Neural crest cell (in vitro differentiated cells): ENCODE measurements around the gene SAMD13. TPM values are rescaled to one million over a fixed set of nuclear protein-coding genes. Genes with fewer than 3 reads are reported as not detected.

Experiments used
- DNase-seq: peaks from one replicate; pipeline ENCODE4 v3.0.0; 2021; ENCODE audit warnings: low read depth, mixed read lengths, low spot score
- H3K27ac Mint-ChIP-seq: one replicate; pipeline ENCODE4 v1.8.0; 2021; ENCODE audit warnings: mild to moderate bottlenecking, mixed read lengths; ENCODE audit not compliant: unreplicated experiment
- H3K27me3 Mint-ChIP-seq: 2 replicates; pipeline ENCODE4 v1.8.0; 2021; ENCODE audit warnings: low read depth, mild to moderate bottlenecking, mixed read lengths
- H3K36me3 Mint-ChIP-seq: 2 replicates; pipeline ENCODE4 v1.8.0; 2021; ENCODE audit warnings: low read depth, mild to moderate bottlenecking, mixed read lengths
- H3K4me1 Mint-ChIP-seq: 2 replicates; pipeline ENCODE4 v1.8.0; 2021; ENCODE audit warnings: mixed read lengths
- H3K4me3 Mint-ChIP-seq: one replicate; pipeline ENCODE4 v1.8.0; 2021; ENCODE audit warnings: mild to moderate bottlenecking, mixed read lengths
- H3K9me3 Mint-ChIP-seq: 2 replicates; pipeline ENCODE4 v1.8.0; 2021; ENCODE audit warnings: mixed read lengths
- CTCF ChIP-seq: fragments of 200-600 bp; sonication (generic); conservative IDR thresholded peaks from 2 replicates; pipeline ENCODE4 v1.5.0; 2021; ENCODE audit warnings: antibody characterized with exemption, mild to moderate bottlenecking
- total RNA-seq: library from RNA; stranded (reverse); gene quantifications from 2 replicates; pipeline ENCODE4 v1.2.1, GENCODE V29; 2021

SAMD13 gene
- total RNA-seq, 1 donor from 2014 or later, result 2.3 TPM

- no peak overlapping the region for H3K27ac Mint-ChIP-seq
- peaks cover 2% of the 10 kb centered on the region for H3K36me3 Mint-ChIP-seq
- peaks cover 21% of the 10 kb centered on the region for H3K9me3 Mint-ChIP-seq
These were observed 64.0 kb downstream of the SAMD13 start for GRCh38 chr1:84365225-84366221.

GRCh38 chr1:84366786-84367185 lies 65.3 kb downstream of the SAMD13 start:
- Mint-ChIP-seq H3K9me3 (peaks cover 19% of the 10 kb centered on the region), H3K27me3 (no peaks in the 10 kb centered on the region), H3K4me1 (peaks cover 5% of the 10 kb centered on the region), H3K36me3 (peaks cover 2% of the 10 kb centered on the region), H3K4me3 (no peak overlapping the region), H3K27ac (no peak overlapping the region)
- TF ChIP-seq CTCF, result no peak
- no peak for DNase-seq

More at GRCh38 chr1:84365225-84366221, 64.0 kb downstream of the SAMD13 start:
- TF ChIP-seq CTCF, result no peak
- no peaks in the 10 kb centered on the region for H3K27me3 Mint-ChIP-seq
- peaks cover 3% of the 10 kb centered on the region for H3K4me1 Mint-ChIP-seq
- DNase-seq, result no peak
- H3K4me3 Mint-ChIP-seq, result no peak overlapping the region

- H3K27ac Mint-ChIP-seq, result no peak overlapping the region
- no peaks in the 10 kb centered on the region for H3K27me3 Mint-ChIP-seq
- no peak for TF ChIP-seq CTCF
- peaks cover 5% of the 10 kb centered on the region for H3K4me1 Mint-ChIP-seq
- no peak for DNase-seq
- peaks cover 2% of the 10 kb centered on the region for H3K36me3 Mint-ChIP-seq
- H3K9me3 Mint-ChIP-seq, result peaks cover 19% of the 10 kb centered on the region
- no peak overlapping the region for H3K4me3 Mint-ChIP-seq
These were observed 65.7 kb downstream of the SAMD13 start for GRCh38 chr1:84367219-84367618.

GRCh38 chr1:84368441-84368840 lies 66.9 kb downstream of the SAMD13 start:
- TF ChIP-seq CTCF, result no peak
- Mint-ChIP-seq H3K4me1 (peaks cover 5% of the 10 kb centered on the region), H3K27ac (no peak overlapping the region), H3K4me3 (no peak overlapping the region), H3K27me3 (no peaks in the 10 kb centered on the region), H3K36me3 (peaks cover 2% of the 10 kb centered on the region), H3K9me3 (peaks cover 19% of the 10 kb centered on the region)
- DNase-seq, result no peak

- Mint-ChIP-seq H3K4me1 (peaks cover 5% of the 10 kb centered on the region), H3K4me3 (no peak overlapping the region), H3K9me3 (peaks cover 19% of the 10 kb centered on the region), H3K27me3 (no peaks in the 10 kb centered on the region), H3K27ac (no peak overlapping the region), H3K36me3 (peaks cover 2% of the 10 kb centered on the region)
- TF ChIP-seq CTCF, result no peak
- DNase-seq, result no peak
These were observed 68.8 kb downstream of the SAMD13 start for GRCh38 chr1:84370266-84370665.
